ENCODE results near the gene CNTNAP2.

Gene CNTNAP2

DNA sequence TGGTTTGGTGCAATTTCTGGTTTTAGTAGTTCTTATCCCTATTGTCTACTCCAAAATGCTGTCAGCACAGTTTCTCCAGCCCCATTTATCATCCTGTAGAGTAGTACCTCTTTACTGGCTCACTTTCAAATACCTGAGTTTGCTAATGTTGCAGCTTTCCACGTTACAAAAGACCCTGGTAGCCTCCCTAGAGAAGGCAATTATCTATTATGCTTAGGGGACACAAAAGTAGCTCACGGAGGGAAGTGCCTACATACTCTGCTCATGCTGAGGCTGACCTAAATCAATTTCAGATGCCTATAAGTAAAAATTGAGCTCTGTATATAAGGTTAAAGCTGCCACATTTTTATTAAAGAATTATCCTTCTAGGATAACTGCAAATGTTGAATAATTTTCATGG, 603.6 kb downstream of the CNTNAP2 start:
- TF ChIP-seq CTCF (conservative IDR thresholded peaks at IDR 0.05; ENCODE audit: control insufficient read depth, insufficient read depth, low read depth, low read length), result no peak
- DNase-seq (ENCODE audit: low read depth), result no peak
- H3K4me3 ChIP-seq (ENCODE audit: control insufficient read depth, low read depth, low read length), result no peak overlapping the region

GRCh38 chr7:146722986-146723385, 606.4 kb downstream of the CNTNAP2 start:
- no peak for DNase-seq (ENCODE audit: low read depth)
- TF ChIP-seq CTCF (conservative IDR thresholded peaks at IDR 0.05; ENCODE audit: control insufficient read depth, insufficient read depth, low read depth, low read length), result no peak

DNA sequence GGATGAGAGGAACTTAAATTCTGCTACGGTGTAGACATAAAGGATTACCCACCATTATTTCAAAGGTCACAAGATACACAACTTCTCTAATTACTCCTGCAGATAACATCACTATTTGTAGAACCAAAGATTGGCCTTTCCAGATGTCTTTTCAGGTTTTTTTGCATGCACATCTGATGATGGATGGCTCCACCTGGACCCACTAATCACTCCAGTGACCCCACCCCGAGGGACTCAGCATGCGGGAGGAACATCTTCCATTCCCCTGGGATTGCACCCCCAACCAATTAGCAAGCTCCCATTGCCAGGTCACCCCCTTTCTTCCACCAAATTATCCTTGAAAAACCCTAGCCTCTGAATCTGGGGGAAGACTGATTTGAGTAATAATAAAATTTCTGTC, 608.9 kb downstream of the CNTNAP2 start:
- no peak for DNase-seq (ENCODE audit: low read depth)
- no peak overlapping the region for H3K4me3 ChIP-seq (ENCODE audit: control insufficient read depth, low read depth, low read length)
- TF ChIP-seq CTCF (conservative IDR thresholded peaks at IDR 0.05; ENCODE audit: control insufficient read depth, insufficient read depth, low read depth, low read length), result no peak

More at GRCh38 chr7:146722986-146723385, 606.4 kb downstream of the CNTNAP2 start:
- H3K4me3 ChIP-seq (ENCODE audit: control insufficient read depth, low read depth, low read length), result no peak overlapping the region

GRCh38 chr7:146728141-146728540, 611.5 kb downstream of the CNTNAP2 start:
- DNase-seq (ENCODE audit: low read depth), result no peak
- no peak for TF ChIP-seq CTCF (conservative IDR thresholded peaks at IDR 0.05; ENCODE audit: control insufficient read depth, insufficient read depth, low read depth, low read length)
- no peak overlapping the region for H3K4me3 ChIP-seq (ENCODE audit: control insufficient read depth, low read depth, low read length)

DNA sequence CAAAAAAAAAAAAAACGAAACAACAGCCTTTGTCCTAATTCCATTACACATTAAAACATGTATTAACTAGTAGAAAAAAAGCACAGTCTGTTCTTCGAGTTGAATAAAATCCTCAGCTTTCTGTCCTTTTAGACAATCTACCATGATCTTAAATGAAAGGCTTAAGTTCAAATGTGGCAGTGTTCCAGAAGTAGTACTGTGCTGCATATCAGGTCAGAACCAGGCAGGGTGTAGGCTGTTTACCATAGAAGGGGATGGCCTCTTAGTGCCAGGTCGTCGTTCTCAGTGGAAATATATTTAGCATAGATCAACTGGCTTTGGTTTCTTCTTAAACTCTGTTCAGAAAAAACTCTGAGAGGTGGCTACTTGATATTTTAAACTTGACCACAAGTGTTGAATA, 612.0 kb downstream of the CNTNAP2 start:
- H3K4me3 ChIP-seq (ENCODE audit: control insufficient read depth, low read depth, low read length), result no peak overlapping the region
- TF ChIP-seq CTCF (conservative IDR thresholded peaks at IDR 0.05; ENCODE audit: control insufficient read depth, insufficient read depth, low read depth, low read length), result no peak
- DNase-seq (ENCODE audit: low read depth), result no peak

DNA sequence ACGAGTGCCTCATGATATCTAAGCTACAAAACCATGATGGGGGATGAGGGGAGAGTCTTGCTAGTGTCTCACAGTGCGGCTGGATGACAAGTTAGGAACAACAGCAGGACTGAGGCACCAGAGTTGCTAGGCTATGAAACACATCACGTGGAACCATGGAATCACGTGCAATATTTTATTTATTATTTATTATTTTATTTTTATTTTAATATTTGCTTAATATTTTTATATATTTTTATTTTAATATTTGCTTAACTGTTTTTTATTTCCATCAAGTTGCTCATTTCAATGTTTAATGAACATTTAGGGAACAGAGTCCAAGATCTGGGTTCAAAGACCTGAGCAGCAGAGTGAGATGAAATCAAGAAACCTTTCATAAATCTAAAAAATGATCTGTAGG, 614.6 kb downstream of the CNTNAP2 start:
- no peak for DNase-seq (ENCODE audit: low read depth)
- no peak overlapping the region for H3K4me3 ChIP-seq (ENCODE audit: control insufficient read depth, low read depth, low read length)
- no peak for TF ChIP-seq CTCF (conservative IDR thresholded peaks at IDR 0.05; ENCODE audit: control insufficient read depth, insufficient read depth, low read depth, low read length)

DNA sequence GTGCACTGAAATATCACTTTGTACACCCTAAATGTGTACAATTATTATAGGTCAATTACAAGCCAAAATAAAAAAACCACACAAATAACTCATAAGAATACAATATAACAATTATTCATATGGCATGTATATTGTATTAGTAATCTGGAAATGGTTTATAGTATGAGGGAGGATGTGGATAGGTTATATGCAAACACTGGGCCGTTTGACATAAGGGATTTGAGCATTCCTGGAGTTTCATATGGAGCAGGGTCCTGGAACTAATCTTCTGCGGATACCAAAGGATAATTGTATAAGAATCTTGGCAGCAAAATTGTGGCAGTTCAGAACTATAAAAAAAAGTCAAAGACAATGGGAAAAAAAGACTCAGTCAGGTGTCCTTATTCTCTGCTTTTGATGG, 619.4 kb downstream of the CNTNAP2 start:
- no peak for TF ChIP-seq CTCF (conservative IDR thresholded peaks at IDR 0.05; ENCODE audit: control insufficient read depth, insufficient read depth, low read depth, low read length)
- no peak overlapping the region for H3K4me3 ChIP-seq (ENCODE audit: control insufficient read depth, low read depth, low read length)
- no peak for DNase-seq (ENCODE audit: low read depth)

All from fibroblast of mammary gland (primary cell).